HepG2 (cell line): ENCODE data around the gene MIDN. TPM values are rescaled to one million over a fixed set of nuclear protein-coding genes. Genes with fewer than 3 reads are reported as not detected.

Experiments used
- IRX3 ChIP-seq: sonication (generic); formaldehyde crosslinking; IDR thresholded peaks from 2 replicates; pipeline ENCODE4 v1.8.1; 2023; ENCODE audit warnings: mild to moderate bottlenecking, low read depth, missing genetic modification reagents, borderline replicate concordance
- KDM6A ChIP-seq: IDR thresholded peaks from 2 replicates; pipeline ENCODE4 v1.6.1; 2016; ENCODE audit warnings: low read depth
- RFX3 ChIP-seq: IDR thresholded peaks from 2 replicates; pipeline ENCODE4 v1.6.1; 2016; ENCODE audit warnings: missing biosample characterization, missing genetic modification reagents
- SP4 ChIP-seq: sonication (generic); formaldehyde crosslinking; IDR thresholded peaks from 2 replicates; pipeline ENCODE4 v1.8.1; 2023; ENCODE audit warnings: mild to moderate bottlenecking, missing genetic modification reagents
- TBX3 ChIP-seq: fragments of 450-650 bp; IDR thresholded peaks from 2 replicates; pipeline ENCODE4 v1.6.1; 2017; ENCODE audit warnings: antibody characterized with exemption, mild to moderate bottlenecking, inconsistent platforms, borderline replicate concordance
- ZNF296 ChIP-seq: sonication (generic); formaldehyde crosslinking; conservative IDR thresholded peaks from 2 replicates; pipeline ENCODE4 v1.5.0; 2020; ENCODE audit warnings: mild to moderate bottlenecking, missing genetic modification reagents
- ZNF33A ChIP-seq: sonication (generic); formaldehyde crosslinking; IDR thresholded peaks from 2 replicates; pipeline ENCODE4 v1.5.1; 2020; ENCODE audit warnings: missing genetic modification reagents, mild to moderate bottlenecking, moderate library complexity, borderline replicate concordance
- ZNF510 ChIP-seq: sonication (generic); formaldehyde crosslinking; IDR thresholded peaks from 2 replicates; pipeline ENCODE4 v1.4.0; 2020; ENCODE audit warnings: low read depth, mild to moderate bottlenecking, missing genetic modification reagents
- ZNF543 ChIP-seq: sonication (generic); formaldehyde crosslinking; IDR thresholded peaks from 2 replicates; pipeline ENCODE4 v1.4.0; 2020; ENCODE audit warnings: mild to moderate bottlenecking, missing genetic modification reagents
- ZNF724P ChIP-seq: sonication (generic); formaldehyde crosslinking; IDR thresholded peaks from 2 replicates; pipeline ENCODE4 v1.8.0; 2022; ENCODE audit warnings: missing genetic modification reagents, borderline replicate concordance
- polyA plus RNA-seq, 8 experiments: library from polyadenylated mRNA; depleted of rRNA in 3 of 8; stranded (reverse) in 7 of 8; unstranded in 1 of 8; fragments of >200 nt; fragmentation: Illumina TruSeq in 4 of 8; extraction: Trizol in 4 of 8; gene quantifications; 2 replicates each; pipeline versions ENCODE4 v1.2.1 to v1.2.3, GENCODE V29; 2011 to 2016; ENCODE audit warnings: low read depth in 4 of 8, missing spikeins in 1 of 8, mixed read lengths in 1 of 8; ENCODE audit not compliant: insufficient read depth in 1 of 8
- total RNA-seq, 5 experiments: library from RNA; depleted of rRNA; stranded (reverse); fragments of >200 nt; fragmentation: Illumina TruSeq; extraction: Trizol; gene quantifications; 2 replicates each; pipeline ENCODE4 v1.2.3, GENCODE V29; 2016; ENCODE audit warnings: low read depth in 1 of 5
- TF ChIP-seq, protein P1 (sequence below), 2 experiments: fragments of 450-650 bp in 1 of 2; sonication (generic) in 1 of 2; formaldehyde crosslinking; IDR thresholded peaks; 2 replicates each; pipeline versions ENCODE4 v1.5.0 to v1.8.0; 2020 to 2022; ENCODE audit warnings: mild to moderate bottlenecking in 1 of 2, missing genetic modification reagents in 1 of 2
- TF ChIP-seq, protein P2 (sequence below), 2 experiments: sonication (generic) in 1 of 2; formaldehyde crosslinking in 1 of 2; IDR thresholded peaks; 2 replicates each; pipeline versions ENCODE4 v1.4.0 to v1.6.1; 2016 to 2020; ENCODE audit warnings: borderline replicate concordance in 1 of 2, low read depth in 1 of 2, mild to moderate bottlenecking in 1 of 2, missing genetic modification reagents in 1 of 2
- TF ChIP-seq, protein P3 (sequence below): sonication (generic); formaldehyde crosslinking; IDR thresholded peaks from 2 replicates; pipeline ENCODE4 v1.4.0; 2020; ENCODE audit warnings: missing genetic modification reagents
- TF ChIP-seq, protein P4 (sequence below): sonication (generic); formaldehyde crosslinking; IDR thresholded peaks from 2 replicates; pipeline ENCODE4 v1.4.0; 2020; ENCODE audit warnings: missing genetic modification reagents
- TF ChIP-seq, protein P5 (sequence below): IDR thresholded peaks from 2 replicates; pipeline ENCODE4 v1.6.1; 2016; ENCODE audit warnings: mild to moderate bottlenecking
- TF ChIP-seq, protein P6 (sequence below): sonication (generic); formaldehyde crosslinking; IDR thresholded peaks from 2 replicates; pipeline ENCODE4 v1.4.0; 2020; ENCODE audit warnings: missing genetic modification reagents

MIDN gene
- total and polyA plus RNA-seq, 2 of the 13 experiments (the other 11 are each of a cell fraction or from before 2014, with no cell fraction given), result 8.4 to 18.0 TPM

DNA sequence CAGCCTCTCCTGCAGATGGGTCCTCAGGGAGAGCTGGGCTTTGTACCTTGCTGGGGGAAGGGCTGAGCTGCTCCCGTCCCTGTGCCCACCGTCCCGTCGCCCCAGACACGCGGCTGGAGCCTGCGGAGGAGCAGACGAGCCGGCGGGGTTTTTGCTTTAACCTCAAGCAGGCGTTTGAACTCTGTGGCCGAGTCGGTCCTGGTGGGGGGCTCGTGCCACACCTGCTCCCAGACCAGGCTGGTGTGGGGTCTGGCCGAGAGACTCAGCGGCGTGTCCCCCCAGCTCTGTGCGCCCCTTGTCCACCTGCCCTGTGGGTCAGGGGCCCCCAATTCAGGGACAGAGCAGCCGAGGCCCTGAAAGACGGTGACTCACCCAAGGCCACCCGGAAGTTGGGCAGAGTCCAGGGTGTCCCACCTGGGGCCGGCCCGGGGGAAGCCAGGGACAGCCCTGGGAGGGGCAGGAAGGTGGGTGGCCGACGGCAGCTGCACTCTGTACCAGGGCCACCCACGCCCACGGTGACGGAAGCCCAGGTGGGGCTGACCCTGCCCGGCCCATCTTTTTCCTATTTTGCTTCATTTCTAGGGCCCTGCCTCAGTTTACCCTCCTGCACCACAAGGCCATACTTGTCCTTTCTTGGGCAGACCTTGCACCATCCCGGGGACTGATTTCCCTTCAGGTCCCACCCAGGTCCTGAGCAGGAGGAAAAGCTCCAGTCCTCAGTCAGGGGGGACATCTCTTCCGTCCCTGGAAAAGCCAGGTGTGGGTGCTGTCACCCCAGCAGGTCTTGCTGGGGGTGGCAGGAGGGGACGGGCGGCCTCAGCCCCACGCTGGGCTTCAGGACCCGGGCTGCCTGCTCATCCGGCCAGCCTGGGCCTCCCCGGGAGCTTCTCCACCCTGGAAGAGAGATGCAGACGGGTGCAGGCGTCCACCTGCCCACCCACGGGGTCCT is 42.6 kb downstream of the MIDN start (continued):
- TF ChIP-seq, protein P1, sequence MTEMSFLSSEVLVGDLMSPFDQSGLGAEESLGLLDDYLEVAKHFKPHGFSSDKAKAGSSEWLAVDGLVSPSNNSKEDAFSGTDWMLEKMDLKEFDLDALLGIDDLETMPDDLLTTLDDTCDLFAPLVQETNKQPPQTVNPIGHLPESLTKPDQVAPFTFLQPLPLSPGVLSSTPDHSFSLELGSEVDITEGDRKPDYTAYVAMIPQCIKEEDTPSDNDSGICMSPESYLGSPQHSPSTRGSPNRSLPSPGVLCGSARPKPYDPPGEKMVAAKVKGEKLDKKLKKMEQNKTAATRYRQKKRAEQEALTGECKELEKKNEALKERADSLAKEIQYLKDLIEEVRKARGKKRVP (CRISPR knock-in tag; IDR thresholded peaks at IDR 0.05), result no peak
- TF ChIP-seq, protein P2, sequence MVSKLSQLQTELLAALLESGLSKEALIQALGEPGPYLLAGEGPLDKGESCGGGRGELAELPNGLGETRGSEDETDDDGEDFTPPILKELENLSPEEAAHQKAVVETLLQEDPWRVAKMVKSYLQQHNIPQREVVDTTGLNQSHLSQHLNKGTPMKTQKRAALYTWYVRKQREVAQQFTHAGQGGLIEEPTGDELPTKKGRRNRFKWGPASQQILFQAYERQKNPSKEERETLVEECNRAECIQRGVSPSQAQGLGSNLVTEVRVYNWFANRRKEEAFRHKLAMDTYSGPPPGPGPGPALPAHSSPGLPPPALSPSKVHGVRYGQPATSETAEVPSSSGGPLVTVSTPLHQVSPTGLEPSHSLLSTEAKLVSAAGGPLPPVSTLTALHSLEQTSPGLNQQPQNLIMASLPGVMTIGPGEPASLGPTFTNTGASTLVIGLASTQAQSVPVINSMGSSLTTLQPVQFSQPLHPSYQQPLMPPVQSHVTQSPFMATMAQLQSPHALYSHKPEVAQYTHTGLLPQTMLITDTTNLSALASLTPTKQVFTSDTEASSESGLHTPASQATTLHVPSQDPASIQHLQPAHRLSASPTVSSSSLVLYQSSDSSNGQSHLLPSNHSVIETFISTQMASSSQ (IDR thresholded peaks at IDR 0.05; ENCODE audit: low read depth), result 0 out of 2 replicates have a peak, but pooled peaks have one; percentile 35
- TF ChIP-seq, protein P2 (CRISPR knock-in tag; IDR thresholded peaks at IDR 0.05; ENCODE audit: borderline replicate concordance), result peak; percentile 64
- TF ChIP-seq ZNF296, result peak; percentile 87
- TF ChIP-seq, protein P3, sequence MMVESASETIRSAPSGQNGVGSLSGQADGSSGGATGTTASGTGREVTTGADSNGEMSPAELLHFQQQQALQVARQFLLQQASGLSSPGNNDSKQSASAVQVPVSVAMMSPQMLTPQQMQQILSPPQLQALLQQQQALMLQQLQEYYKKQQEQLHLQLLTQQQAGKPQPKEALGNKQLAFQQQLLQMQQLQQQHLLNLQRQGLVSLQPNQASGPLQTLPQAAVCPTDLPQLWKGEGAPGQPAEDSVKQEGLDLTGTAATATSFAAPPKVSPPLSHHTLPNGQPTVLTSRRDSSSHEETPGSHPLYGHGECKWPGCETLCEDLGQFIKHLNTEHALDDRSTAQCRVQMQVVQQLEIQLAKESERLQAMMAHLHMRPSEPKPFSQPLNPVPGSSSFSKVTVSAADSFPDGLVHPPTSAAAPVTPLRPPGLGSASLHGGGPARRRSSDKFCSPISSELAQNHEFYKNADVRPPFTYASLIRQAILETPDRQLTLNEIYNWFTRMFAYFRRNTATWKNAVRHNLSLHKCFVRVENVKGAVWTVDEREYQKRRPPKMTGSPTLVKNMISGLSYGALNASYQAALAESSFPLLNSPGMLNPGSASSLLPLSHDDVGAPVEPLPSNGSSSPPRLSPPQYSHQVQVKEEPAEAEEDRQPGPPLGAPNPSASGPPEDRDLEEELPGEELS (CRISPR knock-in tag), result peak; percentile 85
- TF ChIP-seq TBX3, result no peak
- TF ChIP-seq ZNF510, result no peak
- 0 out of 2 replicates have a peak, but pooled peaks have one; percentile 7 for TF ChIP-seq ZNF724P (CRISPR knock-in tag)
- TF ChIP-seq, protein P4, sequence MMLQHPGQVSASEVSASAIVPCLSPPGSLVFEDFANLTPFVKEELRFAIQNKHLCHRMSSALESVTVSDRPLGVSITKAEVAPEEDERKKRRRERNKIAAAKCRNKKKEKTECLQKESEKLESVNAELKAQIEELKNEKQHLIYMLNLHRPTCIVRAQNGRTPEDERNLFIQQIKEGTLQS (CRISPR knock-in tag), result peak; percentile 97
- TF ChIP-seq ZNF33A, result 0 out of 2 replicates have a peak, but pooled peaks have one; percentile 62
- TF ChIP-seq, protein P5, sequence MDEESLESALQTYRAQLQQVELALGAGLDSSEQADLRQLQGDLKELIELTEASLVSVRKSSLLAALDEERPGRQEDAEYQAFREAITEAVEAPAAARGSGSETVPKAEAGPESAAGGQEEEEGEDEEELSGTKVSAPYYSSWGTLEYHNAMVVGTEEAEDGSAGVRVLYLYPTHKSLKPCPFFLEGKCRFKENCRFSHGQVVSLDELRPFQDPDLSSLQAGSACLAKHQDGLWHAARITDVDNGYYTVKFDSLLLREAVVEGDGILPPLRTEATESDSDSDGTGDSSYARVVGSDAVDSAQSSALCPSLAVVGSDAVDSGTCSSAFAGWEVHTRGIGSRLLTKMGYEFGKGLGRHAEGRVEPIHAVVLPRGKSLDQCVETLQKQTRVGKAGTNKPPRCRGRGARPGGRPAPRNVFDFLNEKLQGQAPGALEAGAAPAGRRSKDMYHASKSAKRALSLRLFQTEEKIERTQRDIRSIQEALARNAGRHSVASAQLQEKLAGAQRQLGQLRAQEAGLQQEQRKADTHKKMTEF (CRISPR knock-in tag), result peak; percentile 85
- TF ChIP-seq KDM6A, result peak; percentile 91
- TF ChIP-seq IRX3, result no peak
- TF ChIP-seq RFX3 (CRISPR knock-in tag), result no peak
- TF ChIP-seq ZNF543, result peak; percentile 85; the same call in 1 of the 2 replicates
- TF ChIP-seq SP4 (CRISPR knock-in tag), result peak; percentile 34
- TF ChIP-seq, protein P6, sequence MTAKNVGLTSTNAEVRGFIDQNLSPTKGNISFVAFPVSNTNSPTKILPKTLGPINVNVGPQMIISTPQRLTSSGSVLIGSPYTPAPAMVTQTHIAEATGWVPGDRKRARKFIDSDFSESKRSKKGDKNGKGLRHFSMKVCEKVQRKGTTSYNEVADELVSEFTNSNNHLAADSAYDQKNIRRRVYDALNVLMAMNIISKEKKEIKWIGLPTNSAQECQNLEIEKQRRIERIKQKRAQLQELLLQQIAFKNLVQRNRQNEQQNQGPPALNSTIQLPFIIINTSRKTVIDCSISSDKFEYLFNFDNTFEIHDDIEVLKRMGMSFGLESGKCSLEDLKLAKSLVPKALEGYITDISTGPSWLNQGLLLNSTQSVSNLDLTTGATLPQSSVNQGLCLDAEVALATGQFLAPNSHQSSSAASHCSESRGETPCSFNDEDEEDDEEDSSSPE (CRISPR knock-in tag), result 0 out of 2 replicates have a peak, but pooled peaks have one; percentile 43
